Raji (cell line): ENCODE data around the gene LRFN3.

Experiments used
- POLR2A ChIP-seq: IDR thresholded peaks from 2 replicates; pipeline ENCODE4 v1.6.1; 2011; ENCODE audit warnings: low read depth, low read length, control low read depth; ENCODE audit not compliant: insufficient read depth

LRFN3 gene

GRCh38 chr19:35935911-35936737 lies at the start of gene LRFN3:
Gene LRFN3 (plus strand): TSS chr19:35936374. CDS start chr19:35939426, 3,052 bp downstream.
- no peak for TF ChIP-seq POLR2A

GRCh38 chr19:35887197-35887596 lies 49.0 kb upstream of the LRFN3 start:
- no peak for TF ChIP-seq POLR2A

GRCh38 chr19:35888398-35888797 lies 47.8 kb upstream of the LRFN3 start:
- no peak for TF ChIP-seq POLR2A

- no peak for TF ChIP-seq POLR2A
Measured at GRCh38 chr19:35889370-35890112, 46.6 kb upstream of the LRFN3 start.

DNA sequence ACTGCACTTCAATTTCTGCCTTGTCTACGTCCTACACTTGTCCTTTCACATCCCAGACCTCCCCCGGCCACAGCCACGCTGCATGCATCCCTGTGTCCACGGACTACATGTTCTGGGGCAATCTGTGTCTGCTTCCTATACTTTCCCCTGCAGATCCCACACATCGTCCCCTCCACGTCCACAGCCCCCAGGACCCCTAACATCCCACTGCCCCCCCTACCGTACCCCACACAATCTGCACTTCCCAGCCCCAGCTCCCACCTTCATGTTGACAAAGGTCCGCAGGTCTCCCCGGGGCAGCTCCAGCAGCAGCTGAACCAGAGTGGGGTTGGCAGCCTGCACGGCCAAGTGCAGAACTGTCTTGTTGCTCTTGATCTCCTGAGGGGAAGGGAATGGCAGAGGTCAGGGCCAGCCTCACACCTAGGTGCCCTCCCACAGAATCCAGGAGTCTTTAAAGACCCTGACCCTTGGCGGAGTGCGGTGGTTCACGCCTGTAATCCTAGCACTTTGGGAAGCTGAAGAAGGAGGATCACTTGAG lies 46.0 kb upstream of the LRFN3 start:
- TF ChIP-seq POLR2A: no peak

DNA sequence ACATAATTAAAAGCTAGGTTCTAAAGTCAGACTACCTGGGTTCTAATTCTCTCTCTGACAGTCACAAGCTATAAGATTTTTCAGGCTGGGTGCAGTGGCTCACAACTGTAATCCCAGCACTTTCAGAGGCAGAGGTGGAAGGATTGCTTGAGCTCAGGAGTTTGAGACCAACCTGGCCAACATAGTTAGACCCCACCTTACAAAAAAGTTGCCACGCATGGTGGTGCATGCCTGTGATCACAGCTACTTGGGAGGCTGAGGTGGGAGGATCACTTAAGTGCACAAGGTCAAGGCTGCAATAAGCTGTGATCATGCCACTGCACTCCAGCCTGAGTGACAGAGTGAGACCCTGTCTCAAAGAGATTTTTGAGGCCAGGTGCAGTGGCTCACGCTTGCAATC lies 41.8 kb upstream of the LRFN3 start:
- TF ChIP-seq POLR2A: no peak

DNA sequence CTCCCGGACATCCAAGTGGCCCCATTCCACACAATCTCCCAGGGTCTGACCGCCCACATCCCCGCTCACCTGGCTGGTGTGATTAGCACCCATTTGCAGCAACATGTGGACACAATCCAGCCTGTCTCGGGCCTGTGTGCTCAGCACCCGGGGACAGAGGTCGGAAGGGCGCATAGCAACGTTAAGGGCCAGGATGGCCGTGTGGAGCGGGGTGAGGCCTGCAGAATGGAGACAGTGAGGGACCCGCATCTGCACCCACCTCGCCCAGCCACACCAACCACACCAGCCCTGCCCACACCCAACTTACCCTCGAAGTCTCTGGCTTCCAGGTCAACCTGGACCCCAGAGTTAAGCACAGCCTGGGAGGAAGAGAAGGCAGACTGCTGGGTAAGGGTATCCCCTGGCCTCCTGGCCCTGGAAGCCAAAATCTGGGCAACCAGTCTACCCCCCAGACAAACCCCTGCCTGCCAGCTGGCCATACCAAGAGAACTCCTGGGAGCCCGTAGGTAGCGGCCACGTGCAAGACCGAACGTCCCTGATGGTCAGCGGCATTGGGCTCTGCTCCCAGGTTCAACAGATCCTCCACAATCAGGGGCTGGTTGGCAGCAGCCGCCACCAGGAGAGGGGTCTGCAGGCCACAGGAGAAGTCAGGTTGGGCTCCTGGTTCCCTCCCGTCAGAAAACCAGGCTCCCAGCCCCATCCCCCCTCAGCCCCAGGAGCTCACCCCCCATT lies 40.1 kb upstream of the LRFN3 start:
- no peak for TF ChIP-seq POLR2A

- TF ChIP-seq POLR2A: no peak
Measured at GRCh38 chr19:35896643-35897040, 39.5 kb upstream of the LRFN3 start.

DNA sequence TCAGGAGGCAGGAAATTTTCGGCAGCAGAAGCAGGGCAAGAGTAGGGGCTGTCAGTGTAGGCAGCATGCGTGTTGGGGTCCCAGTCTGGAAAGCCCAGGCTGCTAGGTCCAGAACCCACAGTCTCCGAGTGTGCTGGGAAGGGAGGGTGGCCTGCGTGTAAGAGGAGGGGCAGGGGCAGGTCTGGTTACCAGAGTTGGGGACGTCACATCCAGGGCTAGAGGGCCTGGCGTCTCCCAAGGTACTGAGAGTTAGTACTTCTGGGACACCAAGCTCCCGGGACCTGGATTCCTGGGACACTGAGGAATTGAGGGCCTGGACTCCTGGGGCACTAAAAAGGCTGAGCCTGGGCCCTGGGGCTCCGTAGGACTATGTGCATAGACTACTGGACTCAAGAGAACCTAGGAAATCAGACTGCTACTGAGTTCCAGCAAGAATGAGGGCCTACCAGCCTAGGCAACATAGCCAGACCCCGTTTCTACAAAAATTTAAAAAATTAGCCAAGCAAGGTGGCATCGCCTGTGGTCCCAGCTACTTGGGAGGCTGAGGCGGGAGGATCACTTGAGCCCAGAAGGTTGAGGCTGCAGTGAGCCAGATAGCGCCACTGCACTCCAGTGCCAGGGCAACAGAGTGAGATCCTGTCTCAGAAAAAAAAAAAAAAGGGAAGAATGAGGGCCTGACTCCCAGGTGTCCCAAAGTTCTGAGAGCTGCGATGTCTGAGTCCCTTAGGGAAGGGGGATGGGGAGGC lies 38.3 kb upstream of the LRFN3 start:
- TF ChIP-seq POLR2A: no peak

DNA sequence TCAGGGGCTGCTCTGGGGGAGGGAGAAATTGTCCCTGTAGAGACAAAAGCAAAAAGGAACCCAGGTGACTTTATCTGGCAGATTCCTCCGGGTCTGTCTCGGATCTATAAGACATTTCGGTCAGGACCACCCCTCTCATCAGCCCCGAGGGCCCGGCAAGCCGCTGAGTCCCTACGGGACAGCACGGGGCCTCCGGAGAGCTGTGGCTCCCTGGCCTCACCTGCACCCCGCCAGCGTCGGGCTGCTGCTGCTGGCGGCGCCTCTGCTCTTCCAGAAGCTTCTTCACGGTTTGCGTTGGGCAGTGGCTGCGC lies 37.7 kb upstream of the LRFN3 start:
- TF ChIP-seq POLR2A: no peak

- TF ChIP-seq POLR2A: peak; percentile 41; the same call in 1 of the 2 replicates
Measured at GRCh38 chr19:35899547-35900214, 36.5 kb upstream of the LRFN3 start.

- TF ChIP-seq POLR2A: no peak
Measured at GRCh38 chr19:35901055-35901644, 35.0 kb upstream of the LRFN3 start.

- TF ChIP-seq POLR2A: peak; percentile 59
Measured at GRCh38 chr19:35901854-35902661, 34.1 kb upstream of the LRFN3 start, which contains the start of gene HCST. Gene HCST (plus strand): TSS chr19:35902529. CDS start chr19:35902594, 65 bp downstream.
